Activated CD8-positive, alpha-beta memory T cell treated with anti-CD3 and anti-CD28 coated beads for 24 hours (primary cell): ENCODE results near the gene CINP.
A peak's percentile ranks its signal among the peaks of the same experiment; 100 is the strongest.
"Not testable (repeated sequence)": the region's sequence is repeated elsewhere in the genome, so short reads cannot be mapped to it uniquely, and the experiment has no call there.

ENCODE experiments used
- DNase-seq: peaks from one replicate; pipeline ENCODE4 v3.0.0-alpha.2; 2020

Gene CINP

DNA sequence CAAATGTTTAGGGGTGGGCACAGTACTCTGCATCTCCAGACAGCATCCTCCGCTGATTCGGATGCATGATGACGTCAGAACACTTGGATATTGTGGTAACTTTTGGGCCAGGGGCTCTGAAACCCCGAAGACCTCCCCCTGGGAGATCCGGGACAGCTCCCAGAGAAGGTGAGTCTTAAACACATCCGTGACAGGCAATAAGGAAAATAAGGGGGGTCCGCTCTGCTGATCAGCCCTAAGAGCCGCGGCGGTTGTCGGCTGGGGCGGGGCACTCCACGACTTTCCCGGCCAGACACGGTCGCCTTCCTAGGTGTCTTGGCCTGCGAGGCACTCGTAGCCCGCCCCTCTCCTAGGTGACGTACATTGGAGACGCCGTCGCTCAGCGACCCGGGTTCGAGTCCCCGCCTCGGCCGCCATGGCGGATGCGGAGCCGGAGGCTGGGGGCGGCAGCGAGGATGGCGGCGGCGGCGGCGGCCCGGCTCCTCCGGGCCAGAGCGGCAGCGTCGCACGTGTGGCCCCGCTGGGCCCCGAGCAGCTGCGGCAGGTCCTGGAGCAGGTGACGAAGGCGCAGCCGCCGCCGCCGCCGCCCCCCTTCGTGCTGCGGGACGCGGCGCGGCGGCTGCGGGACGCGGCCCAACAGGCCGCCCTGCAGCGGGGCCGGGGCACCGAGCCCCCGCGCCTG, 43.2 kb downstream of the CINP start, which contains the start of gene ZNF839:
Gene ZNF839, plus strand, starts transcription at position 396 of the 682 bp plus-strand sequence. Its CDS starts 20 bp downstream, at position 416.
- DNase-seq = peak; percentile 99

DNA sequence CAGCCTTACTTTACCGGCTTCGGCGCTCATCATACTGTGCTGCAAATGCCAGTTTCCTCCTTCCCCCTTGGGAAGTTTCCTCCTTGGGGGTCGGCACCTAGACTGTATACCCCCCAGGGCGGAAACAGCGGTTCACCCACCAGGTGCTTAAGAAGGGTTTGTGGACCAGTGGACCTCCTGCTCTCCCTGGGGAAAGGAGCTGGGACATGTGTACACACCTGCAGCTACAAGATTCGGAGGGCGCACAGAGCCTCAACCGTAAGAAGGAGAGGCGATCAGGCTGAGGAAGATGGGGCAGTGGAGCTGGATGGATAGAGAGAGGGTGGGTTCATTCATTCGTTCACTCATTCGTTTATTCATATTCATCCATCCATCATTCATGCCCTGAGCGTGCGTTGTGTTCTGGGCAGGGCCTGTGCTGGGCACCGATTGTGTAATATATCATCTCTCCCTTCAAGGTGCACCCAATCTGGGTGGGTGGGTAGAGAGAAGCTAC, 43.9 kb downstream of the CINP start:
- no peak for DNase-seq

DNA sequence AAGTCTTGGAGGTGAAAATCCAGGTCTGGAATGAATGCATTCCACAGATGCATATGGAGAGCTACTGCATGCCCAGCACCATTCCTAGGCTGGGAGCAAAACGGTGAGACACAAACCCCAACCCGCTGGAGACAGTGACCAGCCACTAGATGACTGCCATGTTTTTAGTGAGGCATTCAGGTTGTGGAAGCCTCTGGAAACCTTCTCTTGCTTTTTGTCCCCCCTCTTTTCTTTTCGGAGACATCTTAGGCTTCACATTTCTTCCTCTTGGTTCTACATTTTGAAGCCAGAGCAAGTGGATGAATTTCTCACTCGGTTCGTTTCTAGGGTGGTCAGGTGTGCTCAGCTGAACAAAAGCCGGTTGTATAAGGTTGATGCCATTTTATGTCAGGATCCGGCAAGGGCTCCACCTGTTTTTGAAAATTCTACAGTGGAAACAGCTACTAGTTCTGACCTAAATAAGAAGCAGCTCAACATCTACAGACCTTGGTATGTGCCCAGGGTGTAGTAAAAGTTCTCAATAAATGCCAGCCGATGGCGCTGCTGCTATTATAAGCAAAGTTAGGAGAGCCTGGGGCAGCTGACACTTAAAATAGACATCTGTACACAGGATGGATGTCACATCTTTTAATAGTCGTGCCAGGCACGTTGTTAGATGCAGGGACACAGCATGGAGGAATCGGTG, 45.0 kb downstream of the CINP start:
- DNase-seq = no peak

DNA sequence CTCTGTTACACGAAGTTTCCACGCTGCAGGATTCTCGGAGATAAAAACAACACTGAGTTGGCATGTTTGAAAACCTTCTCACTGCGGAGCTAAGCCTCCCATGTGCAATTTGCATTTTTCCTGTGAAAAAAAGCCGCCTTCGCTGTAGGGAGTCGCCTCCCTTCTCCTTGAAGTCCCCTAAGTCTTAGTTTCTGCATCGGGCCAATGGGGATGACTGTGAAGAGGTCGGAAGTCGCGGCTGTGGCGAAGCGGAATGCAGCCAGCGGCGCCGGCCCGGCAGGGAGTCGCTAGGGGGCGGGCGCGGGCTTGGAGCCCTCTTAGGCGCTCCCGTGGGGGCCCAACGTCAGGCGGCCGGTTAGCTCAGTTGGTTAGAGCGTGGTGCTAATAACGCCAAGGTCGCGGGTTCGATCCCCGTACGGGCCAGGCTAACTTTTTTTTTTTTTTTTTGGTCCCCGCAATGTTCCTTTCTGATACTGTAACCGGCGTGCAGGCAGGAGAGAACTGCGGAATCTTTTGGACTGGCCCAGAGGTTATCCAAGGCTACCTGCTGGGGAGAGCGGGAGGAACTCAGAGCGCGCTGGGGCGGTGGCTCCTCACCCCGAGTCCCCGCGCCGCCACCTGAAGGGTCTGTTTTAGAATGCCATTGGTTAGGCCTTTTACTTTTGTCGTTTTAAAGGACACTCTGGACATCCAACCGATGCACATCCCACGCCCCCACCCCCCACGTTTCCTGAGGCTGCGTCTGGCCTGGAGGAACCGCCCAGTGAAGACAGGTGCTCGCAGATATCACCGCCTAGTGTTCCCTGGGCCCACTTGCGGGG, 45.7 kb downstream of the CINP start:
- peak; percentile 100 for DNase-seq

GRCh38 chr14:102316338-102316742, 46.4 kb downstream of the CINP start:
- DNase-seq = no peak

DNA sequence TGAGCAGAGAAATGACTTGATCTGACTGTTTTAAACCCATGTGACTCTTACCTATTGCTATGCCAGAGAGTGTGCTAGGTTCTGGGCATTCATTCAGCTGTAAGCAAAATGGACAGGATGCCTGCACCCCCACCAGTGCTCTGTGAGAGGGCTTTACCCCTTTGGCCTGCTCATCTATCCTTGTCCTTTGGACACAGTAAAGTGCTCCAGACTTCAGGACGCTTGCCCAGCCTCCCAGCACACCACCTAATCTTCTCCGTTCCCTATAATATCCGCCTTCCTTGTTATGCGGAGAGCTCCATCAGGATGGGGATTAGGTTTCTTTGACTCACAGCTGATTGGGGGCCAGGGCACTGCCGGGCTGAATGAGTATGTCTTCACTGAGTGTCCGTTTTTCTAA, 47.6 kb downstream of the CINP start:
- no peak for DNase-seq

- DNase-seq = peak; percentile 92
These were observed 48.3 kb downstream of the CINP start for GRCh38 chr14:102314242-102315011.

- peak; percentile 99 for DNase-seq
These were observed 57.8 kb downstream of the CINP start, which contains the start of gene MOK for GRCh38 chr14:102304611-102305506. TSS of gene MOK (minus strand) at chr14:102305164. CDS start at chr14:102304968, 196 bp downstream.

DNA sequence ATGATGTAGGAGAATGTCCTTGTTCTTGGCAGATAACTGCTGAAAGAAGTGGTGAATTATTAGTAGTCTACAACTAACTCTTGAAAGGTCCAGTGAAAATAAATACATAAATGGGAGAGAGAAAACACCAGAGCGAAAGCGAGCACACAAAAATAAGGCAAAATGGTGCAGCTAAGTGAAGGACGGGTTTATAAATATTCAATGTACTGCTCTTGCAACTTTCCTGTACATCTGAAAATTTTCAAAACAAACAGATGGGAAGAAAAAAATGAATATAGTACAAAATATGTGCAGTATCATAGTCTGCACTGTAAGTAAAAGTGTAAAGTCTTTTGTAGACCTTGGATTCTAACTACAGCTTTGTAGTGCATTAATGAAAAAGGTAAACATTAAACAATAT, 59.0 kb downstream of the CINP start:
- DNase-seq = no peak

DNA sequence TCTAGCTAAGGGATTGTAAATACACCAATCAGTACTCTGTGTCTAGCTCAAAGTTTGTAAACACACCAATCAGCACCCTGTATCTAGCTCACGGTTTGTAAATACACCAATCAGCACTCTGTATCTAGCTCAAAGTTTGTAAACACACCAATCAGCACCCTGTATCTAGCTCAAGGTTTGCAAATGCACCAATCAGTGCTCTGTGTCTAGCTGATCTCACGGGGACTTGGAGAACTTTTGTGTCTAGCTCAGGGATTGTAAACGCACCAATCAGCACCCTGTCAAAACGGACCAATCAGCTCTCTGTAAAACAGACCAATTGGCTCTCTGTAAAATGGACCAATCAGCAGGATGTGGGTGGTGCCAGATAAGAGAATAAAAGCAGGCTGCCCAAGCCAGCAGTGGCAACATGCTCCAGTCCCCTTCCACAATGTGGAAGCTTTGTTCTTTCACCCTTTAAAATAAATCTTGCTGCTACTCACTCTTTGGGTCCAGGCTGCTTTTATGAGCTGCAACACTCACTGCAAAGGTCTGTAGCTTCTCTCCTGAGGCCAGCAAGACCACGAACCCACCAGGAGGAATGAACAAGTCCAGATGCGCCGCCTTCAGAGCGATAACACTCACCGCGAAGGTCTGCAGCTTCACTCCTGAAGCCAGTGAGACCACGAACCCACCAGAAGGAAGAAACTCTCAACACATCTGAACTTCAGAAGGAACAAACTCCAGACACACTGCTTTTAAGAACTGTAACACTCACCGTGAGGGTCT, 64.2 kb downstream of the CINP start:
- not testable (repeated sequence) for DNase-seq
